ENCODE results near the gene ANKIB1. TPM values are rescaled to one million over a fixed set of nuclear protein-coding genes. Genes with fewer than 3 reads are reported as not detected.

ANKIB1 gene
- total RNA-seq, 2 experiments from 2014 or later: 25.3 to 42.3 TPM

DNA sequence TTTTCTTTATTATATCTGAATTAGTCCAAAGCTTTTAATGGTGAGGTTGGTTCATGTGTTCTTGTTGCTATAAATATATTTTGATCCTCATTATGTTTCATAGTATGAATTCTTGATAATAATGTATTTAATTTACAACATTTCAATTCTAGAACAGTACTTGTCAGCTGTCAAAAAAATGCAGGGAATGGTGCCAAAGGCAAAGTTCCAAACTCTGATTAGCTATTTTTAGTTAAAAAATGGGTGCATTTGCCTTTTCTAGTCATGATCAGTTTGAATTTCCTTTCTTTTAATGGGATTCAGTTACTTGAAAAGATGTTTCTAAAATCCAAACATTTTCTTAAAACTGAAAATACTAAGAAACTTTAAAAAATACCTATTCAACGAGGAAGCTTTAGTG is 49.6 kb downstream of the ANKIB1 start:
- Histone ChIP-seq H3K27ac (ENCODE audit: low read depth, low read length, poor library complexity, severe bottlenecking) (no peak overlapping the region), H4K20me1 (ENCODE audit: insufficient read depth, low read length) (no peaks in the 10 kb centered on the region), H3K4me3 (ENCODE audit: low read depth, low read length, poor library complexity, severe bottlenecking) (no peak overlapping the region), H3K36me3 (ENCODE audit: insufficient read depth, low read length) (peaks cover 26% of the 10 kb centered on the region; the same call in 1 of the 2 replicates), H3K9me2 (ENCODE audit: insufficient read depth, low read length) (no peaks in the 10 kb centered on the region), H2AFZ (ENCODE audit: low read length) (no peak overlapping the region), H3K9me3 (ENCODE audit: low read length) (no peaks in the 10 kb centered on the region), H3K4me2 (ENCODE audit: low read length) (no peak overlapping the region), H3K79me2 (ENCODE audit: insufficient read depth, low read depth, low read length) (peaks cover 22% of the 10 kb centered on the region; the same call in 1 of the 2 replicates), H3K4me1 (ENCODE audit: insufficient read depth, low read length, poor library complexity, severe bottlenecking) (peaks cover 3% of the 10 kb centered on the region)
- TF ChIP-seq, protein P1, sequence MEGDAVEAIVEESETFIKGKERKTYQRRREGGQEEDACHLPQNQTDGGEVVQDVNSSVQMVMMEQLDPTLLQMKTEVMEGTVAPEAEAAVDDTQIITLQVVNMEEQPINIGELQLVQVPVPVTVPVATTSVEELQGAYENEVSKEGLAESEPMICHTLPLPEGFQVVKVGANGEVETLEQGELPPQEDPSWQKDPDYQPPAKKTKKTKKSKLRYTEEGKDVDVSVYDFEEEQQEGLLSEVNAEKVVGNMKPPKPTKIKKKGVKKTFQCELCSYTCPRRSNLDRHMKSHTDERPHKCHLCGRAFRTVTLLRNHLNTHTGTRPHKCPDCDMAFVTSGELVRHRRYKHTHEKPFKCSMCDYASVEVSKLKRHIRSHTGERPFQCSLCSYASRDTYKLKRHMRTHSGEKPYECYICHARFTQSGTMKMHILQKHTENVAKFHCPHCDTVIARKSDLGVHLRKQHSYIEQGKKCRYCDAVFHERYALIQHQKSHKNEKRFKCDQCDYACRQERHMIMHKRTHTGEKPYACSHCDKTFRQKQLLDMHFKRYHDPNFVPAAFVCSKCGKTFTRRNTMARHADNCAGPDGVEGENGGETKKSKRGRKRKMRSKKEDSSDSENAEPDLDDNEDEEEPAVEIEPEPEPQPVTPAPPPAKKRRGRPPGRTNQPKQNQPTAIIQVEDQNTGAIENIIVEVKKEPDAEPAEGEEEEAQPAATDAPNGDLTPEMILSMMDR (conservative IDR thresholded peaks at IDR 0.05; ENCODE audit: low read length): no peak
- no peak for TF ChIP-seq EZH2phosphoT487 (IDR thresholded peaks at IDR 0.05; ENCODE audit: borderline replicate concordance, low read depth, low read length)
- ChIA-PET CTCF (ENCODE audit: unreplicated experiment) (no interaction called here), POLR2A (interaction anchor here (0.6 to 1.5 kb wide), 6 partner anchors 9 to 62 kb away, joined by 3 to 6 read pairs (median 4); no protein-coding TSS in a partner anchor)
- no TSS peak for BruUV-seq (replicated peaks)
- no peak for DNase-seq (ENCODE audit: low spot score)
- intact Hi-C loops (cut with micrococcal nuclease; ENCODE audit: unreplicated experiment): no loop called here

DNA sequence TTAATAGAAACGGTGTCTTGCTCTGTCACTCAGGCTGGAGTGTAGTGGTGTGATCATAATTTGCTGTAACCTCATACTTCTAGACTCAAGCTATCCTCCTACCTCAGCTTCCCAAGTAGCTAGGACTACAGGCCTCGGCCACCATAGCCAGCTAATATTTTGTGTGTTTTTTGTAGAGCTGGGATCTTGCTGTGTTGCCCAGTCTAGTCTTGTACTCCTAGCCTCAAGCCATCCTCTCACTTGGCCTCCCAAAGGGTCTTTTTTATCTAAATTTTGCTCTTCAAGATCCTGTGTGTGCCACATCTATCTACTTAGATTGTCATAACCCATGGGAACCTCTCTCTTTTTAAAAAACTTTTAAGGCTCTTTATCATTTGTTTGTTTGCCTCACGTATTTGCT is 50.5 kb downstream of the ANKIB1 start:
- no peak overlapping the region for H3K4me3 ChIP-seq (ENCODE audit: low read depth, low read length, poor library complexity, severe bottlenecking)
- H2AFZ ChIP-seq (ENCODE audit: low read length): no peak overlapping the region
- intact Hi-C loops (cut with micrococcal nuclease; ENCODE audit: unreplicated experiment): no loop called here
- no TSS peak for BruUV-seq (replicated peaks)
- DNase-seq (ENCODE audit: low spot score): no peak
- CTCF ChIA-PET (ENCODE audit: unreplicated experiment): no interaction called here
- POLR2A ChIA-PET: interaction anchor here (0.6 to 1.5 kb wide), 3 partner anchors 11 to 601 kb away, joined by 3 to 6 read pairs (median 5); no protein-coding TSS in a partner anchor
- no peak overlapping the region for H3K27ac ChIP-seq (ENCODE audit: low read depth, low read length, poor library complexity, severe bottlenecking)
- no peaks in the 10 kb centered on the region for H4K20me1 ChIP-seq (ENCODE audit: insufficient read depth, low read length)
- peaks cover 33% of the 10 kb centered on the region for H3K36me3 ChIP-seq (ENCODE audit: insufficient read depth, low read length)
- peaks cover 3% of the 10 kb centered on the region; the same call in 1 of the 2 replicates for H3K9me3 ChIP-seq (ENCODE audit: low read length)
- TF ChIP-seq, protein P1 (conservative IDR thresholded peaks at IDR 0.05; ENCODE audit: low read length): no peak
- no peak for TF ChIP-seq EZH2phosphoT487 (IDR thresholded peaks at IDR 0.05; ENCODE audit: borderline replicate concordance, low read depth, low read length)
- no peak overlapping the region for H3K4me2 ChIP-seq (ENCODE audit: low read length)
- H3K4me1 ChIP-seq (ENCODE audit: insufficient read depth, low read length, poor library complexity, severe bottlenecking): peaks cover 3% of the 10 kb centered on the region
- peaks cover 22% of the 10 kb centered on the region; the same call in 1 of the 2 replicates for H3K79me2 ChIP-seq (ENCODE audit: insufficient read depth, low read depth, low read length)
- no peaks in the 10 kb centered on the region for H3K9me2 ChIP-seq (ENCODE audit: insufficient read depth, low read length)

DNA sequence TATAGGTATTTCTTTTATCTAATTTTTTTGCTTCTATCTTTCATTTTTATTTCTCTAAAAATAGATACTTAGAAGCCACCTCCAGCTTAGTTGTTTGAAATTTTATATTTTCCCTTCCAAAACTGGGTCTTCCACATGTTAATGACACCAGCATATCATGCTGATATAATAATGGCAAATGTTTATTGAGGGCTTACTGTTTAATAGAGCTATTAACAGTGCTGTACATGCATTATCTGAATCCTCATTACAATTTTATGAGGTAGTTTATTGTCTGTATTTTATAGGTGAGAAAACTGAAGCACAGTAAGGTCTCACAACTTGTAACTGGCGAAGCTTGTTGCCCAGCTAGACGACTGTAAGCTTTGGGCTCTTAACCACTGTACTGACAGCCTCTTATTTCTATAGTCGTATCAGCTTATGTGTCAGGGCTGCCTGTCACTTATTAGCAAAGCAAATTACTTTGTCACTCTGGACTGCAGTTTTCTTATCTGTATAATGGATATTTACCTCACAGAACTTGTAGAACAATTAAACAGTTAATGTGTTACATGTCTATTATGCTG is 51.2 kb downstream of the ANKIB1 start:
- H3K9me3 ChIP-seq (ENCODE audit: low read length): peaks cover 5% of the 10 kb centered on the region; the same call in 1 of the 2 replicates
- H3K79me2 ChIP-seq (ENCODE audit: insufficient read depth, low read depth, low read length): peaks cover 18% of the 10 kb centered on the region; the same call in 1 of the 2 replicates
- ChIA-PET CTCF (ENCODE audit: unreplicated experiment) (no interaction called here), POLR2A (interaction anchor here (0.7 kb wide), 1 partner anchor 11 kb away, joined by 3 read pairs; no protein-coding TSS in a partner anchor)
- no peaks in the 10 kb centered on the region for H4K20me1 ChIP-seq (ENCODE audit: insufficient read depth, low read length)
- H3K4me1 ChIP-seq (ENCODE audit: insufficient read depth, low read length, poor library complexity, severe bottlenecking): peaks cover 2% of the 10 kb centered on the region
- TF ChIP-seq EZH2phosphoT487 (IDR thresholded peaks at IDR 0.05; ENCODE audit: borderline replicate concordance, low read depth, low read length): no peak
- no peak for DNase-seq (ENCODE audit: low spot score)
- BruUV-seq (replicated peaks): no TSS peak
- intact Hi-C loops (cut with micrococcal nuclease; ENCODE audit: unreplicated experiment): no loop called here
- H3K4me2 ChIP-seq (ENCODE audit: low read length): no peak overlapping the region
- H2AFZ ChIP-seq (ENCODE audit: low read length): no peak overlapping the region
- H3K36me3 ChIP-seq (ENCODE audit: insufficient read depth, low read length): peaks cover 39% of the 10 kb centered on the region
- H3K4me3 ChIP-seq (ENCODE audit: low read depth, low read length, poor library complexity, severe bottlenecking): no peak overlapping the region
- no peaks in the 10 kb centered on the region for H3K9me2 ChIP-seq (ENCODE audit: insufficient read depth, low read length)
- no peak overlapping the region for H3K27ac ChIP-seq (ENCODE audit: low read depth, low read length, poor library complexity, severe bottlenecking)

Measured in OCI-LY7 (cell line).